Keratinocyte (primary cell): ENCODE results near the gene USP47. TPM values are rescaled to one million over a fixed set of nuclear protein-coding genes. Genes with fewer than 3 reads are reported as not detected.

Experiments used
- DNase-seq: peaks from one replicate; pipeline ENCODE4 v3.0.0-alpha.2; 2011; ENCODE audit warnings: low read depth, missing footprints, low spot score
- FAIRE-seq: peaks from 2 replicates; lab custom pipeline; 2011; peaks lifted over from hg19 to GRCh38; lab: Jason Lieb, UNC
- H2AFZ ChIP-seq: 2 replicates; pipeline ENCODE4 v1.6.0; 2012; ENCODE audit warnings: low read length, control low read depth, inconsistent platforms; ENCODE audit not compliant: control insufficient read depth
- H3K27ac ChIP-seq: 2 replicates; pipeline ENCODE4 v1.5.1; 2011; ENCODE audit warnings: low read length; ENCODE audit not compliant: control insufficient read depth, insufficient read depth
- H3K27me3 ChIP-seq: 3 replicates; pipeline ENCODE4 v1.6.0; 2011; ENCODE audit warnings: low read length; ENCODE audit not compliant: control insufficient read depth, insufficient read depth; ENCODE audit errors: extremely low read depth
- H3K36me3 ChIP-seq, 2 experiments: 2 replicates in 1 of 2; 3 replicates in 1 of 2; pipeline ENCODE4 v1.5.1; 2011; ENCODE audit warnings: low read length in 2 of 2, mild to moderate bottlenecking in 1 of 2; ENCODE audit not compliant: control insufficient read depth in 2 of 2, insufficient read depth in 2 of 2; ENCODE audit errors: extremely low read depth in 1 of 2
- H3K4me1 ChIP-seq: 3 replicates; pipeline ENCODE4 v1.5.1; 2011; ENCODE audit warnings: low read length; ENCODE audit not compliant: control insufficient read depth, insufficient read depth; ENCODE audit errors: extremely low read depth
- H3K4me2 ChIP-seq: 3 replicates; pipeline ENCODE4 v1.6.0; 2011; ENCODE audit warnings: low read depth, low read length; ENCODE audit not compliant: control insufficient read depth, insufficient read depth; ENCODE audit errors: extremely low read depth
- H3K4me3 ChIP-seq, 3 experiments: fragments of 200-600 bp in 1 of 3; sonication (generic) in 1 of 3; 2 replicates in 2 of 3; 3 replicates in 1 of 3; pipeline ENCODE4 v1.5.1; 2011 to 2016; ENCODE audit warnings: low read length in 3 of 3, mild to moderate bottlenecking in 3 of 3, control low read depth in 2 of 3, inconsistent platforms in 1 of 3, low read depth in 1 of 3, mixed read lengths in 1 of 3, mixed run types in 1 of 3, moderate library complexity in 1 of 3; ENCODE audit not compliant: control insufficient read depth in 2 of 3, insufficient read depth in 2 of 3; ENCODE audit errors: extremely low read depth in 1 of 3
- H3K79me2 ChIP-seq: 2 replicates; pipeline ENCODE4 v1.6.0; 2012; ENCODE audit warnings: low read length; ENCODE audit not compliant: control insufficient read depth, insufficient read depth
- H3K9ac ChIP-seq: 3 replicates; pipeline ENCODE4 v1.6.0; 2011; ENCODE audit warnings: low read length; ENCODE audit not compliant: control insufficient read depth, insufficient read depth; ENCODE audit errors: extremely low read depth
- H3K9me1 ChIP-seq: 3 replicates; pipeline ENCODE4 v1.6.0; 2011; ENCODE audit warnings: low read length; ENCODE audit not compliant: control insufficient read depth, insufficient read depth; ENCODE audit errors: extremely low read depth
- H3K9me3 ChIP-seq: 2 replicates; pipeline ENCODE4 v1.5.1; 2012; ENCODE audit warnings: low read depth, low read length; ENCODE audit not compliant: control insufficient read depth
- H4K20me1 ChIP-seq: 3 replicates; pipeline ENCODE4 v1.6.0; 2011; ENCODE audit warnings: low read length; ENCODE audit not compliant: control insufficient read depth, insufficient read depth; ENCODE audit errors: extremely low read depth
- EZH2 ChIP-seq: IDR thresholded peaks from one replicate; pipeline ENCODE4 v1.6.1; 2012; ENCODE audit warnings: inconsistent platforms, mild to moderate bottlenecking, low read length, moderate library complexity
- dilution Hi-C: fragments of 300-500 bp; cut with MboI; formaldehyde crosslinking; loops from one replicate; pipeline ENCODE4 v1.7.0; 2020; ENCODE audit warnings: low sequenced_read_pairs; ENCODE audit not compliant: extremely low pct_ligation_motif_present
- polyA plus RNA-seq, 5 experiments: library from polyadenylated mRNA; depleted of rRNA in 3 of 5; stranded (reverse) in 3 of 5; stranded (forward) in 1 of 5; unstranded in 1 of 5; fragments of >200 nt; gene quantifications; 1 replicate in 1 of 5; 2 replicates in 3 of 5; 3 replicates in 1 of 5; pipeline versions ENCODE4 v1.2.1 to v1.2.3, GENCODE V29; 2011 to 2012; ENCODE audit warnings: missing spikeins in 2 of 5, low read depth in 1 of 5, low replicate concordance in 1 of 5
- TF ChIP-seq, protein P1 (sequence below), 3 experiments: IDR thresholded peaks in 1 of 3; conservative IDR thresholded peaks in 1 of 3; optimal IDR thresholded peaks in 1 of 3; 2 replicates in 2 of 3; 3 replicates in 1 of 3; pipeline versions ENCODE3 to v1.5.1; 2011; ENCODE audit warnings: low read length in 3 of 3, mild to moderate bottlenecking in 3 of 3, moderate library complexity in 2 of 3, control low read depth in 1 of 3, inconsistent platforms in 1 of 3; ENCODE audit not compliant: insufficient read depth in 2 of 3; ENCODE audit errors: extremely low read depth in 1 of 3

Gene USP47
- polyA plus RNA-seq, 1 donor (not counting 4 experiments of a cell fraction or from before 2014, with no cell fraction given): 22.4 TPM

DNA sequence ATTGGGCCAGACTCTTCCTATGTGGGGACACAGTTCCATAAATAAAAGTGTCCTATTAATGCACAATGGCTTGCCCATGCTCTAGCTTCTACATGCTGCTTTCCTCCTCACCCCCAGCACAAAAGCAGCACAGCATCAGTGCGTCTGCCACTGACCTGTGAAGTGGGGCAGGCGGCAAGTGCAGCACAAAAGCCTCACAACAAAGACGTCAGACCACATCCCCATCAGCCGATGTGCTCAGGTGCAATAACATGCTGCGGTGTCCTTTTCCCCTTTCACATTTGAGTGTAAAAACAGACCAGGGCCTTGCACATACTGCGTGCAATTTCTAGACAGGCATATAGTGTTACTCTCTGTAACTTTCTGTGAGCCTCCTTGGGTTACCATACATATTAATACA is 153.8 kb downstream of the USP47 start:
- TF ChIP-seq, protein P1, sequence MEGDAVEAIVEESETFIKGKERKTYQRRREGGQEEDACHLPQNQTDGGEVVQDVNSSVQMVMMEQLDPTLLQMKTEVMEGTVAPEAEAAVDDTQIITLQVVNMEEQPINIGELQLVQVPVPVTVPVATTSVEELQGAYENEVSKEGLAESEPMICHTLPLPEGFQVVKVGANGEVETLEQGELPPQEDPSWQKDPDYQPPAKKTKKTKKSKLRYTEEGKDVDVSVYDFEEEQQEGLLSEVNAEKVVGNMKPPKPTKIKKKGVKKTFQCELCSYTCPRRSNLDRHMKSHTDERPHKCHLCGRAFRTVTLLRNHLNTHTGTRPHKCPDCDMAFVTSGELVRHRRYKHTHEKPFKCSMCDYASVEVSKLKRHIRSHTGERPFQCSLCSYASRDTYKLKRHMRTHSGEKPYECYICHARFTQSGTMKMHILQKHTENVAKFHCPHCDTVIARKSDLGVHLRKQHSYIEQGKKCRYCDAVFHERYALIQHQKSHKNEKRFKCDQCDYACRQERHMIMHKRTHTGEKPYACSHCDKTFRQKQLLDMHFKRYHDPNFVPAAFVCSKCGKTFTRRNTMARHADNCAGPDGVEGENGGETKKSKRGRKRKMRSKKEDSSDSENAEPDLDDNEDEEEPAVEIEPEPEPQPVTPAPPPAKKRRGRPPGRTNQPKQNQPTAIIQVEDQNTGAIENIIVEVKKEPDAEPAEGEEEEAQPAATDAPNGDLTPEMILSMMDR (optimal IDR thresholded peaks at IDR 0.05 in 1 of 3, IDR thresholded peaks at IDR 0.05 in 1 of 3, conservative IDR thresholded peaks at IDR 0.05 in 1 of 3; ENCODE audit: extremely low read depth in 1 of 3, insufficient read depth in 2 of 3, low read length in 3 of 3): no peak
- TF ChIP-seq EZH2: no peak
- Histone ChIP-seq H2AFZ (no peak overlapping the region), H3K4me1 (peaks cover 81% of the 10 kb centered on the region), H4K20me1 (no peaks in the 10 kb centered on the region), H3K36me3 (peaks cover 5 to 48% of the 10 kb centered on the region in 2 experiments), H3K4me3 (no peak overlapping the region), H3K9me3 (no peaks in the 10 kb centered on the region), H3K27ac (no peak overlapping the region), H3K4me2 (no peak overlapping the region), H3K79me2 (peaks cover 31% of the 10 kb centered on the region), H3K9ac (no peak overlapping the region), H3K9me1 (peaks cover 2% of the 10 kb centered on the region), H3K27me3 (no peaks in the 10 kb centered on the region)
- DNase-seq (no peak), FAIRE-seq (no peak)
- dilution Hi-C loops: no loop called here

DNA sequence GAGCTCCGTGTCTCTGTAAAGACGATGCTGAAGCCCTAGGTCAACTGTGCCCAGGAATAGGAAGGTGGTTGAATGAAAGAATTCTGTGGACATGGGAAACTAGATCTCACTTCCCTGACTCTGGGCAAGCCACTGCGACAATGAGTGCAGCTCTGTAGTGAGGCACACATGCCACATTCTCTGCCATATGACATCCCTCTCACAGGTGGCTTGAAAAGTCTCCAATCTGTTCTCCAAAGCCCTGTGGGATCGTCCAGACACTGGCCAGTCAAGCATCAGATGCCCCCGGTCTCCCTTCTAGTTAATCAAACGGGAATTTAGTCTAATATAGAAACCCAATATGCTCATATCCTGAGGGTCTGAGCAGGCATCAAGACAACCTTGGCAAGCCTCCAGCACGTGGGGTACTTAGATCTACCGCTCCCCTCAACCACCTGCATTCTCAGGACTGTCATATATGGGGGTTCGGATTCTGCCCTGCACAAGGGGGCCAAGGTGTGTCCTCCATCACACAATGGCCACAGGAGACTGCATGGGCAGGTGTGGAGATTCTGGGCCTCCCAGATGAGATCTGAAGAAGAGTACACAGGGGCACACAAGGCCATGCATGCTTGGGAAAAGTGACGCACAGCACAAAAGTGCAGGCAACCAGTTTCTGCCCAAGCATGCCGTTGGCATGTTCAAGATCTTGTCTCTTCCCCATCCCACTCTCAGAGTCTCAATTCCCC is 154.7 kb downstream of the USP47 start:
- Histone ChIP-seq H3K4me1 (peaks cover 75% of the 10 kb centered on the region), H3K4me2 (peak overlapping the region; percentile 81), H3K9me1 (peaks cover 2% of the 10 kb centered on the region), H3K9me3 (no peaks in the 10 kb centered on the region), H2AFZ (no peak overlapping the region), H3K4me3 (peak overlapping the region in 1 of 3 experiments; percentile 29), H3K9ac (peak overlapping the region; percentile 51), H3K36me3 (peaks cover 7 to 43% of the 10 kb centered on the region in 2 experiments), H3K79me2 (peaks cover 23% of the 10 kb centered on the region), H3K27ac (peak overlapping the region; percentile 77), H4K20me1 (no peaks in the 10 kb centered on the region), H3K27me3 (no peaks in the 10 kb centered on the region)
- dilution Hi-C loops: no loop called here
- FAIRE-seq (peak; percentile 83), DNase-seq (no peak)
- no peak for TF ChIP-seq EZH2
- TF ChIP-seq, protein P1 (optimal IDR thresholded peaks at IDR 0.05 in 1 of 3, IDR thresholded peaks at IDR 0.05 in 1 of 3, conservative IDR thresholded peaks at IDR 0.05 in 1 of 3; ENCODE audit: extremely low read depth in 1 of 3, insufficient read depth in 2 of 3, low read length in 3 of 3): no peak
